GM23338 (cell line): ENCODE measurements around the gene EXOG.

Source experiments
- CREB1 ChIP-seq: fragments of 250-450 bp; sonication (Bioruptor Pico); IDR thresholded peaks from 2 replicates; pipeline ENCODE4 v1.5.0; 2020; ENCODE audit warnings: low read depth, mild to moderate bottlenecking, moderate library complexity
- CTCF ChIP-seq, 2 experiments: fragments of 200-600 bp in 1 of 2; sonication (generic) in 1 of 2; conservative IDR thresholded peaks; 2 replicates each; pipeline versions ENCODE4 v1.5.1 to v1.6.1; 2016 to 2017; ENCODE audit warnings: antibody characterized with exemption in 2 of 2, low read depth in 2 of 2, mild to moderate bottlenecking in 2 of 2, moderate library complexity in 1 of 2
- ETS1 ChIP-seq: IDR thresholded peaks from 2 replicates; pipeline ENCODE4 v1.6.1; 2016; ENCODE audit warnings: antibody characterized with exemption
- EZH2 ChIP-seq: fragments of 200-600 bp; sonication (generic); IDR thresholded peaks from one replicate; pipeline ENCODE4 v1.8.0; 2017; ENCODE audit warnings: antibody characterized with exemption, mild to moderate bottlenecking, low read depth; ENCODE audit not compliant: unreplicated experiment
- EZH2phosphoT487 ChIP-seq: fragments of 200-600 bp; sonication (generic); IDR thresholded peaks from one replicate; pipeline ENCODE4 v1.8.1; 2018; ENCODE audit warnings: antibody characterized with exemption; ENCODE audit not compliant: unreplicated experiment
- JUNB ChIP-seq: IDR thresholded peaks from one replicate; pipeline ENCODE4 v1.6.1; 2016; ENCODE audit warnings: antibody characterized with exemption; ENCODE audit not compliant: unreplicated experiment
- NANOG ChIP-seq: IDR thresholded peaks from 2 replicates; pipeline ENCODE4 v1.6.1; 2016; ENCODE audit warnings: antibody characterized with exemption, borderline replicate concordance
- POLR2AphosphoS5 ChIP-seq: IDR thresholded peaks from 2 replicates; pipeline ENCODE4 v1.6.1; 2016; ENCODE audit warnings: antibody characterized with exemption, low read depth
- REST ChIP-seq: IDR thresholded peaks from one replicate; pipeline ENCODE4 v1.6.1; 2018; ENCODE audit warnings: antibody characterized with exemption; ENCODE audit not compliant: unreplicated experiment
- STAT1 ChIP-seq: IDR thresholded peaks from one replicate; pipeline ENCODE4 v1.6.1; 2016; ENCODE audit warnings: antibody characterized with exemption; ENCODE audit not compliant: unreplicated experiment
- ZNF114 ChIP-seq: fragments of 250-450 bp; sonication (Bioruptor Pico); IDR thresholded peaks from 2 replicates; pipeline ENCODE4 v1.5.0; 2020; ENCODE audit warnings: mild to moderate bottlenecking, moderate library complexity
- ZNF331 ChIP-seq: fragments of 250-450 bp; sonication (Bioruptor Pico); IDR thresholded peaks from 2 replicates; pipeline ENCODE4 v1.5.0; 2020; ENCODE audit warnings: low read depth, mild to moderate bottlenecking, moderate library complexity

GRCh38 chr3:38450853-38451252 is 45.3 kb upstream of the EXOG start:
- no peak for TF ChIP-seq STAT1
- TF ChIP-seq CTCF (conservative IDR thresholded peaks at IDR 0.05; ENCODE audit: low read depth in 2 of 2) = no peak
- no peak for TF ChIP-seq REST
- TF ChIP-seq EZH2 = no peak
- no peak for TF ChIP-seq CREB1 (CRISPR knock-in tag)
- no peak for TF ChIP-seq ETS1
- TF ChIP-seq JUNB = no peak
- TF ChIP-seq NANOG = no peak
- no peak for TF ChIP-seq POLR2AphosphoS5
- TF ChIP-seq EZH2phosphoT487 = no peak
- TF ChIP-seq ZNF331 (CRISPR knock-in tag) = no peak
- no peak for TF ChIP-seq ZNF114 (CRISPR knock-in tag)
